GM12864 (cell line): Measurements from ENCODE around the gene LRFN3.

ENCODE experiments used
- DNase-seq: peaks from one replicate; pipeline ENCODE4 v3.0.0-alpha.2; 2011; ENCODE audit warnings: low read depth
- H3K4me3 ChIP-seq: 2 replicates; pipeline ENCODE4 v1.5.1; 2011; ENCODE audit warnings: mild to moderate bottlenecking, low read depth, low read length, control low read depth
- TF ChIP-seq, protein P1 (sequence below): IDR thresholded peaks from 2 replicates; pipeline ENCODE4 v1.5.1; 2011; ENCODE audit warnings: low read depth, mild to moderate bottlenecking, moderate library complexity, low read length, control low read depth, inconsistent platforms; ENCODE audit errors: missing control alignments

LRFN3 gene

DNA sequence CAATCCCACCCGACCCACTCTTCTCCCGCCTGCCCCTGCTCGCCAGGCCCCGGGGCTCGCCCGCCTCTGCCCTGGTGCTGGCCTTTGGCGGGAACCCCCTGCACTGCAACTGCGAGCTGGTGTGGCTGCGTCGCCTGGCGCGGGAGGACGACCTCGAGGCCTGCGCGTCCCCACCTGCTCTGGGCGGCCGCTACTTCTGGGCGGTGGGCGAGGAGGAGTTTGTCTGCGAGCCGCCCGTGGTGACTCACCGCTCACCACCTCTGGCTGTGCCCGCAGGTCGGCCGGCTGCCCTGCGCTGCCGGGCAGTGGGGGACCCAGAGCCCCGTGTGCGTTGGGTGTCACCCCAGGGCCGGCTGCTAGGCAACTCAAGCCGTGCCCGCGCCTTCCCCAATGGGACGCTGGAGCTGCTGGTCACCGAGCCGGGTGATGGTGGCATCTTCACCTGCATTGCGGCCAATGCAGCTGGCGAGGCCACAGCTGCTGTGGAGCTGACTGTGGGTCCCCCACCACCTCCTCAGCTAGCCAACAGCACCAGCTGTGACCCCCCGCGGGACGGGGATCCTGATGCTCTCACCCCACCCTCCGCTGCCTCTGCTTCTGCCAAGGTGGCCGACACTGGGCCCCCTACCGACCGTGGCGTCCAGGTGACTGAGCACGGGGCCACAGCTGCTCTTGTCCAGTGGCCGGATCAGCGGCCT is 4.1 kb downstream of the LRFN3 start:
- TF ChIP-seq, protein P1, sequence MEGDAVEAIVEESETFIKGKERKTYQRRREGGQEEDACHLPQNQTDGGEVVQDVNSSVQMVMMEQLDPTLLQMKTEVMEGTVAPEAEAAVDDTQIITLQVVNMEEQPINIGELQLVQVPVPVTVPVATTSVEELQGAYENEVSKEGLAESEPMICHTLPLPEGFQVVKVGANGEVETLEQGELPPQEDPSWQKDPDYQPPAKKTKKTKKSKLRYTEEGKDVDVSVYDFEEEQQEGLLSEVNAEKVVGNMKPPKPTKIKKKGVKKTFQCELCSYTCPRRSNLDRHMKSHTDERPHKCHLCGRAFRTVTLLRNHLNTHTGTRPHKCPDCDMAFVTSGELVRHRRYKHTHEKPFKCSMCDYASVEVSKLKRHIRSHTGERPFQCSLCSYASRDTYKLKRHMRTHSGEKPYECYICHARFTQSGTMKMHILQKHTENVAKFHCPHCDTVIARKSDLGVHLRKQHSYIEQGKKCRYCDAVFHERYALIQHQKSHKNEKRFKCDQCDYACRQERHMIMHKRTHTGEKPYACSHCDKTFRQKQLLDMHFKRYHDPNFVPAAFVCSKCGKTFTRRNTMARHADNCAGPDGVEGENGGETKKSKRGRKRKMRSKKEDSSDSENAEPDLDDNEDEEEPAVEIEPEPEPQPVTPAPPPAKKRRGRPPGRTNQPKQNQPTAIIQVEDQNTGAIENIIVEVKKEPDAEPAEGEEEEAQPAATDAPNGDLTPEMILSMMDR: no peak

DNA sequence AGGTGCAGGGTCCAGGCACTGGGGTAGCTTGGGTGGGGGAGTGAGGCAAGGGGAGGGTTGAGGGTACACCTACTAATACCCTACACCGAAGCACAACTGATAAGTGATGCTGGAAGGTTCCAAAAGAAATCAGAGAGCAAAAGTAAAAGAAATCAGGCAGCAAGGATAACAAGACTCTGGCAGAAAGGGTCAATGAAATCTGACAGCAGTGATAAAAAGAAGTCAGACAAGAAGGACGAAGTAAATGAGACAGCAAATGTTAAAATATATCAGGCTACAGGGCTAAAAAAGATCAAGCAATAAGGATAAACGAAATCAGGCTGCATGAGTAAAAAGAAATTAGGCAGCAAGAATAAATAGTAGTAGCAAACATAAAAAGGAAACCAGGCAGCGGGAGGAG is 4.7 kb downstream of the LRFN3 start:
- H3K4me3 ChIP-seq: no peak overlapping the region
- no peak for DNase-seq
- TF ChIP-seq, protein P1: no peak

More for the DNA sequence above, 4.1 kb downstream of the LRFN3 start:
- DNase-seq: no peak
- H3K4me3 ChIP-seq: no peak overlapping the region

DNA sequence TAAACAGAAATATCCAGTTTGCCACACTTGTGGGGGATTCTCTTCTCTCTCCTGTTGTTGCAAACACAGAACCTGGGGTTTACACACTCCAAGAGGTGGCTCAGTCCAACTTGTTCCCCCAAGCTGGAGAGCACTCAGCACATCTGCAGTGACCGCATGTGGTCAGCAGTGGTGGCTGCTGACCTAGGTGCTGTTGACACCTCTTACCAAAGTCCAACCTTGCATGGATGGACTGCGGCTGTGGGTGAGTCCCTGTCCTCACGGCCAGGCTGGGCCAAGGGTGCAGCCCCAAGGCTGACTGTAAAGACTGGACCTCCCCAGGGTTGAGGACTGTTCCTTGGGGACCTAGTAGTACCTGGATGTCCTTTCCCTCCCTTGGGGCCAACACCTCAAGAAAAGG is 6.1 kb downstream of the LRFN3 start:
- DNase-seq: no peak

DNA sequence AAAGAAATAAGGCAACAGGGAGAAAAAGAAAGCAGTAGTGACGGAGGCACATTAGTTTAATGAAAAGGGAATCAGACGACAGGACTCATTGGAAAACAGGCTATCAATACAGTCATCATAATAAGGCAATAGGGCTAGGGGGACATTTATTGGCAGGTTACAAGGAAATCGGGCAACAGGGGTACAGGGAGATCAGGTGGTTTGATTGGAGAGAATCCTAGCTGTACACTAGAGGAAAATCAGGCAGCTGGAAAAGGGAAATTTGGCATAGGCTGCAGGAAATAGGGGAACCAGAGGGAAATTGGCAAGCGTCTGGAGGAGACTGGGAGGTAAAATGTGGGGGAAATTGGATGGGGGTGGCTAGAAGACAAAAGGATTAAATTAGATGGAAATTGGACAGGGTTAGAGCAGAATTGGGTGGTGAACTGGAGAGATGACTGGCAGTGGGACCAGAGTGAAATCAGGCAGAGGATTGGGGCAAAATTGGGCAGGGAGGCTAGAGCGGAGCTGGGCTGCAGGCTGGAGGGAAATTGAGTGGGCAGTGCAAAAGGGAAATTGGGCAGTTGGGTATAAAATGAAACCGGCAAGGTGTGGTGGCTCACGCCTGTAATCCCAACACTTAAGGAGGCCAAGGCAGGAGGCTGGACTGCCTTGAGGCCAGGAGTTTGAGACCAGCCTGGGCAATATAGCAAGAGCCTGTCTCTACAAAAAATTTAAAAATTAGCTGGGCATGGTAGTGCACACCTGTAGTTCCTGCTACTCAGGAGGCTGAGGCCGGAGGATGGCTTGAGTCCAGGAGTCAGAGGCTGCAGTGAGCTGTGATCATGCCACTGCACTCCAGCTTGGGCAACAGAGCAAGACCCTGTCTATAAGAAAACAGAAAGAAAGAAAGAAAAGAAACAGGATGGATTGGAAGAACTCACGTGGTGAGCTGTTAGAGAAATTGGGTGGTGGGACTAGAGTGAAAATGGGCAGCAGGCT is 7.4 kb downstream of the LRFN3 start:
- no peak overlapping the region for H3K4me3 ChIP-seq
- TF ChIP-seq, protein P1: no peak
- DNase-seq: no peak

More for the DNA sequence above, 6.1 kb downstream of the LRFN3 start:
- TF ChIP-seq, protein P1: no peak
- H3K4me3 ChIP-seq: no peak overlapping the region

DNA sequence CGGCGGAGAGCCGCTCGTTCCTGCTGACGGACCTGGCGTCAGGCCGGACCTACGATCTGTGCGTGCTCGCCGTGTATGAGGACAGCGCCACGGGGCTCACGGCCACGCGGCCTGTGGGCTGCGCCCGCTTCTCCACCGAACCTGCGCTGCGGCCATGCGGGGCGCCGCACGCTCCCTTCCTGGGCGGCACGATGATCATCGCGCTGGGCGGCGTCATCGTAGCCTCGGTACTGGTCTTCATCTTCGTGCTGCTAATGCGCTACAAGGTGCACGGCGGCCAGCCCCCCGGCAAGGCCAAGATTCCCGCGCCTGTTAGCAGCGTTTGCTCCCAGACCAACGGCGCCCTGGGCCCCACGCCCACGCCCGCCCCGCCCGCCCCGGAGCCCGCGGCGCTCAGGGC is 8.4 kb downstream of the LRFN3 start:
- H3K4me3 ChIP-seq: no peak overlapping the region
- DNase-seq: no peak
- TF ChIP-seq, protein P1: no peak

DNA sequence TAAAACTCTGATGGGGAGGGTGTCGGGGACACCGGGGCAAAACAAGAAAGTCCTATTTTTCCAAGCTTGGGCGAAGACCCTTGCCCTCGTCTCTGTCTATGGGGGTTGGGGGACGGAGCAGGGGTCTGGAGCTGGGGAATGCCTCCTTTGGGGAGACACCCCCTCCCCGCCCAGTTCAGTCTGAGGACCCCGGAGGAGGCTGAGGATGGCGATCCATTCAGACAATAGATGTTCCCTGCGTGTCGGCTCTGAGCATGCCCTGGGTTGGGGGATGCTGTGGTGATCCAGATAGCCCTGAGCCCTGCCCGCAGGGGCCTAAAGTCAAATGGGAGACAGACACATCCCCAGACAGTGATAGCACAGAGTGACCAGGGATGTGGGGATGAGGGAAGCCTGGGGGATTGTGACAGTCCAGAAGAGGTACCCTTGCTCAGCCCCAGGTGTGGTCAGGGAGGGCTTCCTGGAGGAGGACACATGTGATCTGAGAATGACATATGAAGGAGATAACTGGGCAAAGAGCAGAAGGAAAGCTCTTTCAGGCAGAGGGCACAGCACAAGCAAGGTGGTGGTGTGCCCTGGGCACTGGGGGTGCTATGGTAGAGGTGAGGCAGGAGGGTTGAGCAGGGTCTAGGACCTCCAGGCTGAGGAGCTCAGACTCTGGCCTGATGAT is 9.1 kb downstream of the LRFN3 start:
- TF ChIP-seq, protein P1: no peak
- no peak for DNase-seq
- H3K4me3 ChIP-seq: no peak overlapping the region
